Activated T-cell treated with anti-CD3 and anti-CD28 coated beads, Interleukin-2, amount 50 U/mL, for 48 hours (primary cell): ENCODE results near the gene ATP2C2.
"Not testable (repeated sequence)": the region's sequence is repeated elsewhere in the genome, so short reads cannot be mapped to it uniquely, and the experiment has no call there.

Experiments used
- DNase-seq, 2 experiments: peaks; one replicate each; pipeline ENCODE4 v3.0.0-alpha.2; 2020

Gene ATP2C2

GRCh38 chr16:84398701-84399100 is 30.4 kb downstream of the ATP2C2 start:
- no peak for DNase-seq

DNA sequence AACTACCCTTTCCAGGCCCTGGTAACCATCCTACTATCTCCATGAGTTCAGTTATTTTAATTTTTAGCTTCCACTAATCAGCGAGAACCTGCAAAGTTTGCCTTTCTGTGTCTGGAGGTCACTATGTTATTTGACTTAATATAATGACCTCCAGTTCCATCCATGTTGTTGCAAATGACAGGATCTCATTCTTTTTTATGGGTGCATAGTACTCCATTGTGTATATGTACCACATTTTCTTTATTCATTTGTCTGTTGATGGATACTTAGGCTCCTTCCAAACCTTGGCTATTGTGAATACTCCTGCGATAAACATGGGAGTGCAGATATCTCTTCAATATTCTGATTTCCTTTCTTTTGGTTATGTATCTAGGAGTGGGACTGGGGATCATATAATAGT is 31.6 kb downstream of the ATP2C2 start:
- not testable (repeated sequence) for DNase-seq

DNA sequence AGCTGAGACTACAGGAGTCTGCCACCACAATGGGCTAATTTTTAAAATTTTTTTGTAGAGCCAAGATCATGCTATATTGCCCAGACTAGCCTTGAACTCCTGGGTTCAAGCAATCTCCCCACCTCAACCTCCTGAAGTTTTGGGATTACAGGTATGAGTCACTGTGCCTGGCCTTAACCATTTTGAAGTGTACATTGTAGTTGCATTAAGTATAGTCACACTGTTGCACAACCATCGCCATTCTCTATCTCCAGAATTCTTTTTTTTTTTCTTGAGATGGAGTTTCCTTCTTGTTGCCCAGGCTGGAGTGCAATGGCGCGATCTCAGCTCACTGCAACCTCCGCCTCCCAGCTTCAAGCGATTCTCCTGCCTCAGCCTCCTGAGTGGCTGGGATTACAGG is 35.1 kb downstream of the ATP2C2 start:
- not testable (repeated sequence) for DNase-seq

GRCh38 chr16:84404324-84404723 is 36.0 kb downstream of the ATP2C2 start:
- DNase-seq: no peak

DNA sequence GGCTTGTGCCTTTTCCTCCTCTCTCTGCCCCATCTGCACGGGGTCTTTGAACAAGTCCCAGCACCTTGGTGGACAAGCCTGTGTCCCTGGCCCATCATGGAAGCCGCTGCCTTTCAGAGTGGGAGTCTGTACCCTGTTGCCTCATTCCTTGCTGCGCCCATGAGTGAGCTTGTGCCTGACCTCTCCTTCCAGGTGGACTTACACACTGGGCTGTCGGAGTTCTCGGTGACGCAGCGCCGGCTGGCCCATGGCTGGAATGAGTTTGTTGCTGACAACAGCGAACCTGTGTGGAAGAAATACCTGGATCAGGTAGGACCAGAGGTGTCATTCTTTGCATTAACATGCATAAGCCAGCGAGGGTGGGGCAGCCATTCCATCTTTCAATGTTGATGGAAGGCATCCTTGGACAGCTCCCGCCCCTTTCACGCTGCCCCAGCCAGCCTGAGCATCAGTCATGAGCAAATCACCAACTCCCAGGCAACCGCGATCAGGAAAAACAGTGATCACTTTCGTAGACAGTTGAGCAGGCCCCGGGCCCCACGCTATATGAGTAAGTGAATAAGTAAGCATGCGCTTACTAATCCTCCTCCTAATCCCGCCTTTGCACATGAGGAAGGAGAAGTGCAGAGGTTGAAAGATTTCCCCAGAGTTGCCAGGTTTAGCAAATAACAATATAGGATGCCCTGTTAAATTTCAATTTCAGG is 36.8 kb downstream of the ATP2C2 start:
- no peak for DNase-seq

DNA sequence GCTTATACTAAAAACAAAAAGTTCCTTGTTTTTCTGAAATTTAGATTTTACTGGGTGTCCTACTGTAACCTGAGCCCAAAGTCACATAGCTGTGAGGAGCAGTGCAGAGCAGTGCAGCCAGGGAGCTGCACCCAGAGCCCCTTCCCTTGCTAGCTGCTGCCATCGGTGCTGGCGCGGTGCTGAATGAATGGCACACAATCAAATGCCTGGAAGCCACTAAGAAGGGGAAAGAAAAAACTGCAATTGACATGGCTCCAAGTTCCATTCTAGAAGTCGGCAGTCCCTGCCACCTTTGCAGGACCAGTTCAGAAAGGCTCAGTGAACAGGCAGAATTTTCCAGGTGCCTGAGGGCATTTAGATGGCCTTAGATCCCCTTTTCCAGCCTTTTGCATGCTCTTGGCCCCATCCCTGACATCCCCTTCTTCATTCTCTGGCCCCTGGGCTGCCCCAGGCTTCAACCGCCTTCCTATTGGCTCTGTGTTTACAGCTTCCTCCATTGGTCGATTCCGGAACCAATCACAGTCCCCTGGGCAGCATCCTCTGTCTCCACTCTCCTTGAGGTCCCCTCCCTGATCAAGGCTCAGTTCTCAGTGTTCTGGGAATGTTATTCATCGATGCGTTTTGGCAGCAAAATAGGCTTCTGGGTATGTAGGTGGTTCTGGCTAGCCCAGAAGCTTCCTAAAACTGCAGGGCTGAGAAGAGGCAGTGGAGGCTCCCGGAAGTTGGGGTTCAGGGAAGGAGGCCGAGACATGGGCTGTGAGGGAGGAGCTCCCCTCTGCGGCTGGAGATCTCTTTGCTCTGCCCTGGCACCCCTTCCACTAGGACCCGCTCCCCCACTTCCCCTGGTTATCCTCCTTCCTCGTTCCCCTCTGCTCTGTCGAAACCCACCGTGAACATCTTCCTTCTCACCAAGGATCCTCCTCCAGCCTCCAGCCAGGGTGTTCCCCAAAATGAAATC is 37.9 kb downstream of the ATP2C2 start:
- no peak for DNase-seq

GRCh38 chr16:84407588-84408313 is 39.4 kb downstream of the ATP2C2 start:
- DNase-seq: no peak

- DNase-seq: no peak
These were observed 40.0 kb downstream of the ATP2C2 start for GRCh38 chr16:84408314-84408690.

DNA sequence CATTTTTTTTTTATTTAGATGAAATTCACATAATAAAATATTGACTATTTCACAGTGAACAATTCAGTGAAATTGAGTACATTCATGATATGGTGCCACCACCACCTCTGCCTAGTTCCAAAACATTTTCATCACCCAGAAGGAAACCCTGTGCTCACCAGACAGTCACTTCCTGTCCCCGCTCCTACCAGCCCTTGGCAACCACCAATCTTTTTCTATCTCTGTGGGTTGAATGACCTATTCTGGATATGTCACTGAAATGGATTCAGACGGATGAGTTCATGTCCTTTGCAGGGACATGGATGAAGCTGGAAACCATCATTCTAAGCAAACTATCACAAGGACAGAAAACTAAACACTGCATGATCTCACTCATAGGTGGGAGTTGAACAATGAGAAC is 40.5 kb downstream of the ATP2C2 start:
- no peak for DNase-seq

DNA sequence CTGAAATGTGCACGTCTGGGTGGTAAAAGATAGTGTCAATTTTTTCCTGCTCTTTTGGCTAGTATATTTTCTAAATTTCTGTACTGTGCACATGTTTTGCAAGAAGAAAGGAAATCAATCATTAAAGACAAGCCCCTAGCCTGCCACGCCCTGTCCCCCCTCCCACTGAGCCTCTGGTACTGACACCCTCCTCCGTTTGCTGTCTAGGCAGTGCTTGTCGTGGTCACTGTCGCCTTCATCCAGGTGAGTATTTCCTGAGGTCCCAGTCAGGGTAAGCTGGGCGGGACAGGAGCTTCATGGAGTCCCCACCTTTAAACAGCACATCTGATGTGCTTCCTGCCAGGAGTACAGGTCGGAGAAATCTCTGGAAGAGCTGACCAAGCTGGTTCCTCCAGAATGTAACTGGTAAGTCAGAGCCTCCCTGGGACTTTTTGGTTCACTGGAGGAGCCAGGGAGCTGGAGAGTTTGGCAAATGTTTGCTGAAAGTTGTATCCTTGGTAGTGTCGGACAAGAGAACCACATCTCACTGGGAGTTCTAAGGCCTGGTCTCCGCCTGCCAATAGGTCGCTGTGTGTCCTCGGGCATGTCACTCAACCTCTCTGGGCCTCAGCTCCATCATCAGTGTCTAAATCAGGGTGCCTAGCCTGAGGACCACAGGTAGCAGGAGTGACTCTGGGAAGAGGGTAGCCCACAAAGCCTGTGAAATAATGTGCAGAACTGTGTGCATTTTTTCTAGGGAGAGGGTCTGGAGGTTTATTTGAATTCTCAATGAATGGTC is 42.2 kb downstream of the ATP2C2 start:
- DNase-seq: no peak

DNA sequence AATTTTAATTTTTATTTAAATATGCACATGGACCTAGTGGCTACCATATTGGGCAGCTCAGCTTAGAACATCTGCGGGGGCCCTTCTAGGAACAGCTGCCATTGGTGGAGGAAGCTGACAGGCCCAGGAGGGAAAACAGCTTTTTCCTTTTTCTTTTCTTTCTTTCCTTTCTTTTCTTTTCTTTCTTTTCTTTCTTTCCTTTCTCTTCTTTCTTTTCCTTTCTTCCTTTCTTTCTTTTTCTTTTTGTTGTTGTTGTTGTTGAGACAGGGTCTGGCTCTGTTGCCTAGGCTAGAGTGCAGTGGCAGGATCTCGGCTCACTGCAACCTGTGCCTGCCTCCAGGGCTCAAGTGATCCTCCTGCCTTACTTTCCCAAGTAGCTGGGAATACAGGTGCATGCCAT is 43.4 kb downstream of the ATP2C2 start:
- no peak for DNase-seq

- DNase-seq: no peak
These were observed 43.9 kb downstream of the ATP2C2 start for GRCh38 chr16:84412262-84412661.

DNA sequence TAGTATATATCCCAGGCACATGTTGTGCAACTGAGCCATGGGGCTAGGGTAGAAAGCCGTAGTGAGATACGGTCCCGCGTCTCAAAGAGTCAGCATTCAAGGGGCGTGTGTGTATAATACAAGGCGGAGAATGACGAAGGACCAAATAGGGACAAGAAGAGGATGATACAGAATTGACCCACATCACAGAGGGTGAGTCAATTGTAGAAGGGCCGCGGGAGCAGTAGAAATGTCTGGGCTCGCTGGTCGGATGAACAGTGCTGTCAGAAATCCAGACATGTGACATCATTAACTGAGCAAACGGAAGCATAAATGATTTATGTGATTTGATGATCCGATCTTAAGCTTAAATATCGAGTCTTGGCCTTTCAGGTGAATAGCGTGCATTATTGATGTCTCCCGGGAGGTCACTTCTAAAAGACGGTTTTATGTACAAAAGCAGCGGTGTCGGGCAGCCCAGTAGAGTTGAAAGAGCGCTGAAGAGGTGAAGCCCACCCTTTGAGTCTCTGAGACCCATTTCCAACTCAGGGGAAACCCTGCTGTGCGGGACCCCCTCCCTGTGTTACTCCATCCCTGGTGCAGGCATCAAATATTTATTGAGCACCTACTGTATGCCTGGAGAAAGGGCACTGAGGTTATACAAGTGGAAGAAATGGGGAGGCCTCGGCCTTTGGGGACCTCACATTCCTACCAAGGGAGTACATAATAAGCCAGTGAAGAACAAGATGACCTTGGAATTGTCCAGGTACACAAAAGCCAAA is 45.1 kb downstream of the ATP2C2 start:
- no peak for DNase-seq

DNA sequence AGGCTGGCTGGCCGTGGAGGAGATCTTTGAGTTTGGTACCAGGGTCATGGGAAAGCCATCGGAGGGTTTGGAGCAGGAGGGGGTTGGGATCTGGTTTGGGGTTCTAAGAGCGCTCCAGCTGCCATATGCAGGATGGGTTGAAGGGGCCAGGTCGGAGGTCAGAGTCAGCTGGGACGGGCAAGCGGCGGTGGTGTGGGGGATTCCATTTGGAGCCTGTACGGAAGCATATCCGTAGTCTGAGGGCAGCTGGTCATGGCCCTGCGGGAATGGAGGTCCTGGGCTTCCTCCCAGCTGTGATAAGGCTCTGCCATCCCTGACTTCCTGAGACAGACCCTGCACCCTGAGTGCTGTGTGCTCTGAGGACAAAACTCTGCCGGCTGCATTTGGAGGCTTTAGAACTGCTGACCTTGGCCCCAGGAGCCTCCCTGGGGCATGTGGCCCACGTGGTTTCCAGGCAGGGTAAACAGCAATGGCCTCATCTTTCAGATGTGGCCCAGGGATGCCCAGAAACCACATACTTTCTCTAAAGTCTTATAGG is 46.5 kb downstream of the ATP2C2 start:
- no peak for DNase-seq

DNA sequence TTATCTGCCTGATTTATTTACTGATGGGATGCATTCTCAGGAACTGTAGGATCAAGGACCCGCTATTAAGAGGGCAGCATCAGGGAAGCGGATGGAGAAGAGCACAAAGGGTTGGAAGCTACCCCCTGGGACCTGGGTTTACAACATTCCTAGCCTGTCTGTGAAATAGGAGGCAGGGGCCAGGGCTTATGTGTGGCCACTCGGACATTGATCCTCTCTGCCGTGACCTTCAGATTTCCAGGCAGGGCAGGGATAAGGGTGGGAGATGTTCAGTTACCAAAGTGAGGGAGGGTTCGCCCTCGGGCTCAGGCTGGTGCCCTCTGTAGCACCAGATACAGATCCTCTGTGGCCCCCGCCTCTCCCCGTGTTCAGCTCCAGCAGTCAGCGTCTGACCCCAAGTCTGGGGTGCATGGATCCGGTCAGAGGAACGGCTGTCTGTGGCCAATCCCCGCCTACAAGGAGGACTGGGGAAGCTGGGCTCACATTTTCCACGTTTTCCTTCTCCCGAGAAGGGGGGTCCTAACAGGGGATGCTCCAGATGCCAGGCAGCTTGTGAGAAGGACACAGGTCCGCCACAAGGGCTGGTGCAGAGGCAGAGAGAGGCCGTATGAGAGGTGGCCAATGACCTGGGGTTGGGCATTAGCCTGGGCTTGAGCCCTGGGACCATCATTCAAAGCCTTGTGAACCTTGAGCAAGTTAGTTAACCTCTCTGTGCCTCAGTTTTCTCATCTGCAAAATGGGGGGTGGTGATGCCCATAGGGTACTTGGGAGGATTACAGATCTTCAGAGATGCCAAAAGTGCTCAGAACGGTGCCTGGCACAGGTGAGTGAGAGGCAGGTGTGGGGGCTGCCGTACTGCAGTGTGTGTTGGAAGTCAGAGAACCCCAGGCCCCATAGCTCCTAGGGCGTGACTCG is 48.3 kb downstream of the ATP2C2 start:
- no peak for DNase-seq

DNA sequence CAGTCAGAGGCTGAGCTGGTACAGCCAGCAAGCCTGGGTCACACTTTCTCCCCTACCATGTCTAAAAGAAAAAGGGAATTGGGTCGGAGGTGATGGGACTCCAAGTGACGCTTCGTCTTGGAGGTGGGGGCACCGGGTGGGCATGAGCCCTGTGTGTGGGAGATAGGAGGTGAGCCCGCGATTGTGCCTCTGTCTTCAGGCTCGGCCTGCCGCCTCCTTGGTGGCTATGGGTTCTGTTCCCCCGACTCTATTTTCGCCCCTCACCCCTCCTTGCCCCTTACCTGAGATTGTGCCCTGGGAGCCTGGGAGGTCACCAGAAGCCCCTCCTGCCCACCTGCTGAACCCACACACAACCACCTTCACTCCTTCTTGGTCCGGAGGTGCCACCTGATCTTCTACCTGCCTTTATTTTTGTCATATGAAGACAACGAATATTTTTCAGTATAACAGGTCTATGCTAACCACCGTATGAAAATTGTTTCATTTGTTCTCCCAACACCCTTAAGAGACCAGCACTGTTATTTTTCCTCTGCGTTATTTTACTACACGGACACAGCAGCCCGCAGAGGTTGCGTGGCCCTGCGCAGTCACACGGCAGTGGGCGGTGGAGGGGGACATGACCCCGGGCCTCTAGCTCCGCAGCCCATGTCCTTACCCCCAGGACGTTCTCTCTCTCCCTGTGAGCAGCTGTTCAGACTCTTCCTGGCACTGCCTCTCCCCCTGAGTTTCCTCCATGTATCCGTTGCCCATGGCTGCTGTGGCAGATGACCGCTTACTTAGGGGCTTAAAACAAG is 49.9 kb downstream of the ATP2C2 start:
- no peak for DNase-seq

DNA sequence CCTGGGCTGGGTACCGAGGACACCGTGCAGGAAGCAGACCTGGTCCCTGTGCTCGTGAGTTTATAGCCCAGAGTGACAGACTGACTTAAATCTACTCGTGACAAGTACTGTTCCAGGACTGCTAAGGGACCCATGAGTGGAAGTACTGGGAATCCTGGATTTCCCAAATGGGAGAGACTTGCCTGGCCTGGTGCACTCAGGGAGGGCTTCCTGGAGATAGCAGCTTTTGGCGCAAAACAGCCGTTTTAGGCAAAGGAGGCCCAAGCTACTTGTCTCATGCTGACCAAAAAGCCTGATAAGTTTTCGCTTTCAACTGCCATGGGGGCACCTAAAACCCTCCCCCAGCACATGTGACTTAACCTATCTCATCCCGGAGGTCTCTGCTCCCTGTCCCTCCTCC is 51.4 kb downstream of the ATP2C2 start:
- no peak for DNase-seq

GRCh38 chr16:84420556-84420955 is 52.2 kb downstream of the ATP2C2 start:
- DNase-seq: not testable (repeated sequence)

DNA sequence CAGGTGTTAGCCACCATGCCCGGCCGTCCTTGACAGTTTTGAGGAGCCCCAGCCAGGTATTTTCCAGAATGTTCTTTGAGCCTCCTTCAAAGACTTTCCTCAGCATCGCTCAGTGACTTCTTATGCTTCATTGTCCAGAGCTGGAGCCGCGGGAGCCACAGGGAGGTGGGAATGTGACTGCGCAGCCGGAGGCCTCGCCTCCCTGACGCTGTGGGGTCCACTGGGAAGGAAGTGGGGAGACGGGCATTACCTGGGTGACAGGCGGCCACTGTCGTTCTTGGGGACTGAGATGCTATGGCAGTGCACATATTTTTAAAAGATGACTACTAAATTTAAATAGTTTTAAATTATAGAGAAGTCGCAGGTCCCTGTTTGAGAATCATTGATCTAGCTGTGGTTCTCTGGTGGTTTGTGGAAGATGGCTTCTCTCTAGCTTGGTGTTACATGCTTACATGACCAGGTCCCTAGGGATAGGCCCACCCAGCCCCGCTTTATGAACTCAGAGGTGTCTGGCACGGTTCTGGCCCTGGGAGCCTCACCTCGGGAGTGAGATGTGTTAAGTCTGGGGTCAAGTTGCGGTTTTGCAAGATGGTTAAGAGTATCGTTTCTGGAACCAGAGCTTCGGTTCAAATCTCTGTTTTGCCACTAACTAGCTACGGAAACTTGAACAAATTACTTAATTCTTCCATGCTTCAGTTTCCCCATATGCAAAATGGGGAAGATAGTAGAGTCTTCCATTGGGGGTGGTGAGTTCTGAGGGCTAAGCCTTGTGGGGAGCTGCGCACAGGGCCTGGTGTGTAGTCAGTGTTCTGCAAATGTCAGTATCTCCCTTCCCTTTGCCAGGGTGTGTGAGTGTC is 53.0 kb downstream of the ATP2C2 start:
- no peak for DNase-seq
